Measurements from ENCODE around the gene TOP3B.

The TOP3B gene

DNA sequence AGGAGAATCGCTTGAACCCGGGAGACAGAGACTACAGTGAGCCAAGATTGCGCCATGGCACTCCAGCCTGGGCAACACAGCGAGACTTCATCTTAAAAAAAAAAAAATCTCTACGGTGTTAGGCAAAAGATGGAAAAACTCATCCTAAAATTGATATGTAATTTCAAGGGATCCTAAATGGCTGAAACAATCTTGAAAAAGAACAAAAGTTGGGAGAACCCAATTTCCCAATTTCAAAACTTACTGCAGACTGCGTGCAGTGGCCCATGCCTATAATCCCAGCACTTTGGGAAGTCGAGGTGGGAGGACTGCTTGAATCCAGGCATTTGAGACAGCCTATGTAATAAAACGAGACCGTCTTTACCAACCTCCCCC, 31.7 kb upstream of the TOP3B start:
- H3K27ac ChIP-seq: no peak overlapping the region
- no peak overlapping the region for H3K4me3 ChIP-seq

DNA sequence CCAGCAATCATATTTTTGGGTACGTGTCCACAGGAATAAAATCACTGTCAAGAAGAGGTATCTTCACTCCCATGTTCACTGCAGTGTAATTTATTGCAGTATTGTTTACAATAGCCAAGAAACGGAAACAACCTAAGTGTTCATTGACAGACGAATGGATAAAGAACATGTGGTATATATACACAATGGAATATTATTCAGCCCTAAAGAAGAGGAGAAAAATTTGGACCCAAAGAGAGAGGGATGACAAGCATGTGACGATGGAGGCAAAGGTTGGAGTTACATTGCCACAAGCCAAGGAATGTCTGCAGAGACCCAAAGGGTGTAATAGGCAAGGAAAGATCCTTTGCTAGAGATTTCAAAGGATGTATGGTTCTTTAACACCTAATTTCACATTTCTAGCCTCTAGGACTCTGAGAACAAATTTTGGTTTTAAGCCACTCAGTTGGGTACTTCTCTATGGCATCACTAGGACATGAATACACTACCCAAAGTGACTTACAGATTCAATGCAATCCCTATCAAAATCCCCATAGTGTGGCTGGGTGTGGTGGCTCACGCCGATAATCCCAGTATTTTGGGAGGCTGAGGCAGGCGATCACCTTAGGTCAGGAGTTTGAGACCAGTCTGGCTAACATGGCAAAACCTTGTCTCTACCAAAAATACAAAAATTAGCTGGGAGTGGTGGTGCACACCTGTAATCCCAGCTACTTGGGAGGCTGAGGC, 31.1 kb upstream of the TOP3B start:
- H3K4me3 ChIP-seq: no peak overlapping the region

DNA sequence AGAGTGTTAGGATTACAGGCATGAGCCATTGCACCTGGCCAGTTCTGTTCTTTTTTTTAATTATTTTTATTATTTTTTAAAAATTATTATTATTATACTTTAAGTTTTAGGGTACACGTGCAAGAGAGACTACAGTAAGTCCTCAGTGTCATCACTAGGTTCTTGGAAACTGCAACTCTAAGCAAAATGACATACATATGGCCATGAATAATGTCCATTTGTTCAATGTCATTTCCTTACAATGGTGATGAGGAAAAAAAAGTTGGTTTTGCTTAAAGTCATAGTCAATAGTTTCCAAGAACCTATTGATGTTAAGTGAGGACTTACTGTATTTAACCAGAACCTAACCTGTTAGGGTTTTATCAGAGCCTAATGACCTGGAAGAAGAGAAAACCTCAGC, 29.4 kb upstream of the TOP3B start:
- Histone ChIP-seq H3K27ac (no peak overlapping the region), H3K4me3 (no peak overlapping the region)

More for the DNA sequence above, 31.1 kb upstream of the TOP3B start:
- no peak overlapping the region for H3K27ac ChIP-seq

DNA sequence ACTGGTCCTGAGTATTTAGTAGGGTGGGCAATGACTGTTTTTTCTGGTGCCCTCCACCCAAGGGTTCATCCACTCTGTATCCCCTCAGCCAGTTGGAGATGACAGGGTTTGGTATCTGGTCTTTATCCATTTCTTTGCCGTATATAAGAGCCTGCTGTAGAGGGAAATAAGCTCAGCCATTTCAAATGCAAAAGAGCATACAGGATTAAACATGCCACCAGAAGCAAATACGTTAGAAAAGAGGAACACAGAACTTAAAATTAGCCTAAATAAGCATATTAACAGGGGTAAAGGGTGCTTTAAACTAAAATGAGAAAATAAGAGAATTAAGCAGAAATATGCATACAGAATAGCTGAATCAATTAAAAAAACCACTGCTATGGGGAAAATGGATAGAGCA, 27.8 kb upstream of the TOP3B start:
- Histone ChIP-seq H3K4me3 (no peak overlapping the region), H3K27ac (no peak overlapping the region)

DNA sequence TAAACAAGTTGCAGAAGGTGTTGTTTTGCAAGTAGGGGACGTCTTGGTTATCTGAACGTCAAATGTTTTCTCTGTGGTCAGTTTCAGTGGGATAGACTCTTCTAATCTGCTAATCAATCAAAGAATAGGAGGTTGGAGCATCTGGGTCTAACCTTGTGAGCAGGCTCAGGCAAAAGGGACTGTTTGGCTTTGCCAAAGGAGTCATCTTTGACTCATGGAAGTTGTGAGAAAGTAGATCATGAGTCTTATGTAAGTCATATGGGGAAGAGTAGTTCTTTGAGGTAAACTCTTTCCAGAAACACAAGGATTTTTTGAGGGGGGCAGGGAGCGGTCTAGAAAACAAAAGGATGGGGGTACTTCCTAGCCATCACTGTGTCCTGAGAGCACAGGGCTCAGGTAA, 27.1 kb upstream of the TOP3B start:
- H3K27ac ChIP-seq: no peak overlapping the region

DNA sequence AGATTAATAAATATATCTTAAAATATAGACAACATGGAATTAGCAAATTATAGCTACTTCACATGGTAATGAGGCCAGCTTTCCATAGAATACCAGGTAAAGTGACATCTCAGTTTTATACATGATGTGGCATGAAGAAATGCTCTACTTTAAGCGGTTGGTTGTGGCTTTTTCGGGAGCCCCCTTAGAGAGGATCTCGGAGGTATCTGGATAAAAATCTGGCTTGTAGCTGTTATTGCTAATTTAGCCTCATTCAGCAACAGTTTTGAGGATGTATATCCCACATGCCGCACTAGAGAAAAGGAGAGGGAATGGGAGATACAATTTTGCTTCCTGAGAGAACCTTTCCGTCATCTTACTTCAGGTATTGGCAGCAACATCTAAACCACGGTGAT, 24.0 kb upstream of the TOP3B start:
- no peak overlapping the region for H3K27ac ChIP-seq
- no peak overlapping the region for H3K4me3 ChIP-seq

More for the DNA sequence above, 27.1 kb upstream of the TOP3B start:
- H3K4me3 ChIP-seq: no peak overlapping the region

DNA sequence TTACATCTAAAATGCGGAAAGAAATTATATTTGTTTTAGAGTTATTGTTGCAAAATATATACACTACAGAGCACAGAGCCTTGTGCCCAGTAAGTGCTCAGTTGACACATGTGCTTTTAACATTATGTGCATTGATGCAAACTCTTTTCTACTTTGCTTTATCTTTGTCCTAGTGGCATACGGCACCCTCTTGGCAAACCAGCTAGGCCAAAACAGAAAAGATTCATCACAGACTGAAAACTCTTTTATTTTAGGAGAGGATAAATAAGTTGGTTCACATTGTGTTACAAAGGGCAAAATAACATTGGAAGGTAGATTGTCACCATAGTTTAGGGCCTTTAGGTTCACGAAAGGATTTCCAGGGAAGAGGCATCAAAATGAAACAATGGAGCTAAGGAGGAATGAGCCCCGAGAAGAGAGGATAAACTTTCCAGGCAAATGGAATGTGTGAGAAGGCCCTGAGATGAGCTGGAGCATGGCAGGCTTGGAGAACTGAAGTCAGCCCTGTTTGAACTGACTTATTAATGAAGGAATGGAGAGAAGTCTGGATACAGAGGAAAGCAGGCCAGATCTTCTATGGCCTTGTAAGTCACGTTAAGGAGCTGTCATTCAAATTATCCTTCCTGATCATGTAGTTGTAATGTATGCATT, 23.5 kb upstream of the TOP3B start:
- no peak overlapping the region for H3K27ac ChIP-seq
- no peak overlapping the region for H3K4me3 ChIP-seq

DNA sequence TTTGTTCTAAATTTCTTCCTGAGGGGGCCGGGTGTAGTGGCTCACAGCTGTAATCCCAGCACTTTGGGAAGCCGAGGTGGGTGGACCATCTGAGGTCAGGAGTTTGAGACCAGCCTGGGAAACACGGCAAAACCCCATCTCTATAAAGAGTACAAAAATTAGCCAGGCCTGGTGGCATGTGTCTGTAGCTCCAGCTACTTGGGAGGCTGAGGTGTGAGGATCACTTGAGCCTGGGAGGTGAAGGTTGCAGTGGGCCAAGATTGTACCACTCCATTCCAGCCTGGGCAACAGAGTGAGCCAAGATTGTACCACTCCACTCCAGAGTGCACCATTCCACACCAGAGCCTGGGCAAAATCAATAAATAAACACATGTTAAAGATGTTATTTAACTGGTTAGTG, 20.6 kb upstream of the TOP3B start:
- Histone ChIP-seq H3K4me3 (no peak overlapping the region), H3K27ac (no peak overlapping the region)

DNA sequence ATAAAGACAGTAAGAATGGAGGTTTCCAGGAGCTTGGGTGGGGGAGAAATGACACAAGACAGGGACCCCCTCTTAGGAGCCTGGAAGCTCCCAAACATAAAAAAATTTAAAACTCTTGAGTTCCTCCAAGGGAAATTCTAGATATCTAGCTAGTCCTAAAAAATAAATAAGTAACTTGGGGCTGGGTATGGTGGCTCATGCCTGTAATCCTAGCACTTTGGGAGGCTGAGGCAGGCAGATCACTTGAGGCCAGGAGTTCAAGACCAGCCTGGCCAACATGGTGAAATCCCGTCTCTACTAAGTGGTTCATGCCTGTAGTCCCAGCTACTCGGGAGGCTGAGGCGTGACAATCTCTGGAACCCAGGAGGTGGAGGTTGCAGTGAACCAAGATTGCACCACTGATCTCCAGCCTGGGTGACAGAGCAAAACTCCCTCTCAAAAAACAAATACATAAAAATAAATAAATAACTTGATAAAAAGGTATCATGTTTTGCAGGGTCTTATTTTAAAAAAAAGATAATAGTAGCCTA, 20.0 kb upstream of the TOP3B start:
- Histone ChIP-seq H3K4me3 (no peak overlapping the region), H3K27ac (no peak overlapping the region)

DNA sequence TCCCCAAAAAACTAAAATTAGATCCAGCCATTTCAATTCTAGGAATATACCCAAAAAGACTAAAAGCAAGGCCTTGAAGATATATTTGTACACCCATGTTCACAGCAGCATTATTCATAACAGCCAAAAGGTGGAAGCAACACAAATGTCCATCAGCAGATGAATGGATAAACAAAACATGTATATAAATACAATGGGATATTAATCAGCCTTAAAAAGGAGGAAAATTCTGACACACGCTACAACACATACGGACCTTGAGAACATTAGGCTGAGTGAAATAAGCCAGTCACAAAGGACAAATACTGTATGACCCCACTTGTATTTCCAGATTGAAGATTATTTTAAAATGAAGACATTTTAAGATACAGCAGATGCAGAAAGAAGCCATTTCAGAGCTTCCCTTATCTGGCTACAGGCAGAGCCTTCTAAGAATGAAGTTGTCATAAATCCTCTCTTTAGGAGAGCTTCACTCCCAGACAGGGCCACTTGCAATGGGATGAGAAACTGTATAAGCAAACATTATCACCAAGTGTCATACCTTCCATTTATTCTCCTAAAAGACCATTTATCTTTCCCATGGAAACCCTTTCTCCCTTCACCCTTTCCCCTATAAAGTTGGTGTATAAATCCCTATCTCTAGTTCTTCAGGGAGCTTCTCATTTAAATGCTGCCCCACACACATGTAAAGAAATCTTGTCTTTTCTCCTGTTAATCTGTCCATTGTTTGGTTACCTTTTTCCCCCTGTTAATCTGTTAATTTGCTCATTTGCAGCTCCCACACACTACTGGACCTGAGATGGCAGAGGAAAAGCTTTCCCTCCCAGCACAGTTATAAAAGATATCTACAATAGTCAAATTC, 19.3 kb upstream of the TOP3B start:
- Histone ChIP-seq H3K27ac (no peak overlapping the region), H3K4me3 (no peak overlapping the region)

DNA sequence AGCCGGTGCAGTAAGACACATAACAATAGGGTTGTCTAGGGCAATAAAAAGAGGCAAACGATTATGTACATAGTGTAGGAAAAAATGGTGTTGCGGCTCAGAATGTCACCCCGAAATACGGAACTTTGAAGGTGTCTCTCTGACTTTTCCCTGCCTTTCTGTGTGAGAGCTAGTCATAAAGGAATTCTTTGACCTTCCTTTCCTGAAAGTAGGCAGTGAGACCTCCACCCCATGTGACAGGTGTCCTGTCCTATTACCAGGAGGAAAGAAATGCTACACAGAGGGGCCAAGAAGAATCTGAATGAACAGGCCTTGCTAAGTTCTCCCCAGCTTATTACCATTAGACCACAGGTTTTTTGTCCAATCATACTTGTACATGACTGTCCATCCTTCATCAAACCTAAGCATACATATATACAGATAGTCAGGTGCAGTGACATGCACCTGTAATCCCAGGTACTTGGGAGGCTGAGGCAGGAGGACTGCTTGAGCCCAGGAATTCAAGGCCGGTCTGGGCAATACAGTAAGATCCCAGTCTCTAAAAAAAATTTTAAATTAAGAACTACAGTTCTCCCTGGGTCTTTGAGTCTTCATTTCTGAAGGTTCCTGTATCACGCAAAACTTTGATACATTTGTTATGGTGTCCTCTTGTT, 16.1 kb upstream of the TOP3B start:
- Histone ChIP-seq H3K27ac (no peak overlapping the region), H3K4me3 (no peak overlapping the region)

DNA sequence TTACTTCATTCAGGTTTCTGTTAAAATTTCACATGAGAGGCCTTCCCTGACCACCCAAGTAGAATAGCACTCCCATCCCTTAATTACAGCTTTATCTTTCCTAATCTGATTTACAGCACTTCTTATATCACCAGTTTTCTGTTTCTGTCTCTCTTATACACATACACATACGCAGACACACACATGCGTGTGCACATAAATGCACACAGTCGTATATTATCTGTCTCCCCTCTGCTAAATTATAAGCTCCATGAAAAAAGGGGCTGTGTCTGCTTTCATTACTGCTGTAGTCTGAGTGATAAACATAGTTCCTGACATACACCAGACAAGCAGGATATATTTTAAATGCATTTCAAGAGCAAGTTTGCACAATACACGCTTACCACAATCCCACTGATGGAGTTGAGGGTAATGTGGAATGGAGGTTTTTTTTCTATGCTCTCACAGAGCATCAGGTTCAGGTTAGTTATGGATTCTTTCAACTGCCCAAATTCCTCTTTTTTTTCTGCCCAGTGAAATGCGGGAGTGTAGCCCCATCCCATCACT, 13.7 kb upstream of the TOP3B start:
- H3K27ac ChIP-seq: no peak overlapping the region
- H3K4me3 ChIP-seq: no peak overlapping the region

DNA sequence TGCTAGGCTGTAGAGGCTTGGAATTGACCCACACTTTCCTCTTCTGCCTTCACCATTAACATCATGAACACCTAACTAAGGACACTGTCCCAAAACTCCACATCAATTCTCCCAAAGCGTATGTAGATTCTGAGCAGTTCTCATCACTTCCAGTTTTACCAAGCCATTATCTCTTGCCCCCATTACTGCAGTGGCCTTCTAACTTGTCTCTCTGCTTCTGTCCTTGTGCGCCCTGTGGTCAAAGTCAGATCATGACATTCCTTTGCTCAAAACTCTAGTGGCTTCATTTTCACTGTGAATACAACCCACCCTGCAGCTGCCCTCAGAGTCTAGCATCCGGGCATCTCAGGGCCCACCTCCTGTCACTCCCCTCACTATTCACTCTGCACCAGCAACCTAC, 13.1 kb upstream of the TOP3B start:
- Histone ChIP-seq H3K27ac (no peak overlapping the region), H3K4me3 (no peak overlapping the region)

DNA sequence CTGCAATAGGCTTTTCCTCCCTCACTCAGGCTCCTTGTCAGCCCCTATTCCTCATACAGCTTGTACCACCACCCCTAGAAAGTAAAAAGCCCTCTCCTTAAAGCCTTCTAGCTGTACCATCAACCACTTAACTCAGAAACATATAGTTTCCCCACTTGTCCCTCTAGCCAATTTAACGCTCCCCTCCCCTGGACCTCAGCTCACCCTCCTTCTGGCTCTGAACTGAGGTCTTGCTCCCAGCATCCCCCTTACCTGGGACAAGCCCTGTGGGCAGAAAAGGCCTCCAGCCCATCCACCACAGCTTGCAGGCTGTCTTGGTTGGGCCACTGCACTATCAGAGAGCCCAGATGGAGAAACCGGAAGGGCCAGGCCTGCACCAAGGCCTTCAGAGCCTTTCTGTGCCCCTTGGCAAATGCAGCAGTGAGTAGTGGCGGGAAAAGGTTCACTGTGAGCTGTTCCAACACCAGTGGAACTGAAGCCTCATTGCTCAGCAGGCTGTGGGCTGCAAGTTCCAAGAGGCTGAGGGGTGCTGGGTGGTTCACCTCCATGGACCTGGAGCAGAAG, 12.4 kb upstream of the TOP3B start:
- H3K4me3 ChIP-seq: no peak overlapping the region
- no peak overlapping the region for H3K27ac ChIP-seq

DNA sequence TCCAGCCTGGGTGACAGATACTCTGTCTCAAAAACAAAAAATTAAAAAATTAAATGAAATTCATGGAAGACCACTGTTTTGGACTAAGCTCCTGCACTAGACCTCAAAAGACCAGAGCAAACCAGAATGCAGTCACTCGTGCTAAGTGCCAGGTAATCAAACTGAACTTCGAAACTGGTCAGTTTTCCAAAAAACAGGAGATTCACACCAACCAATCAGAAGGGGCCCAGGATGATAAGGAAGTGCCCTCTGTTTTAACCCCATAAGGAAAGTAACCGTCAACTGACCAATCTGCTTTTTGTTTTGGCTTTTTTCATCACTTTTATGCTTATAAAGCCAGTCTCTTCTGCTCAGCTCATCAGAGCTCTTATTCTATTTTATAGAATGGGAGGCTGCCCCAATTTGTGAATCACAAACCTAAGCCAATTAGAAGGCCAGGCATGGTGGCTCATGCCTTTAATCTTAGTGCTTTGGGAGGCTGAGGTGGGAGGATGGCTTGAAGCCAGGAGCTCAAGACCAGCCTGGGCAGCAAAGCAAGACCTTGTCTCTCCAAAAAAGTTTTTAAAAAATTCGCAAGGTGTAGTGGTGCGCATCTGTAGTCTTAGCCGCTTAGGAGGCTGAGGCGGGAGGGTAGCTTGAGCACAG, 10.1 kb upstream of the TOP3B start:
- H3K4me3 ChIP-seq: no peak overlapping the region
- no peak overlapping the region for H3K27ac ChIP-seq

DNA sequence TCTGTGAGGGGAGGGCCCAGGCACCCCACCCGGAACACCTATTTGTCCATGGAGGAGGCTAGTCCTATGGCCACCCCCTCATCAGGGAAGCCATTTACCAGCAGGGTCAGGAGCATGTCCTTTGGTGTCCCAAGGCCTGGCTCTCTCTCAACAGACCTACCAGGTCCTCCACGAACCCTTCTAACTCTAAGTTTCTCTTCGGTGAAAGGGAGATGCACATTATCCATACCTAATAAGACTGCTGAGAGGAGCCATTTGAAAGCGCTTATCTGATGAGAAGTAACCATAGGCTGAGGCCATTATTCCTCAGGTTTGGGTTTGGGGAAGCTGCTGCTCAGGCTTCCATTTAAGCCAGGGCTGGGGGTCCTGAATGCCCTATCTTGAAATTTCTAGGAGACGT, 9.2 kb upstream of the TOP3B start:
- no peak overlapping the region for H3K4me3 ChIP-seq
- H3K27ac ChIP-seq: no peak overlapping the region

DNA sequence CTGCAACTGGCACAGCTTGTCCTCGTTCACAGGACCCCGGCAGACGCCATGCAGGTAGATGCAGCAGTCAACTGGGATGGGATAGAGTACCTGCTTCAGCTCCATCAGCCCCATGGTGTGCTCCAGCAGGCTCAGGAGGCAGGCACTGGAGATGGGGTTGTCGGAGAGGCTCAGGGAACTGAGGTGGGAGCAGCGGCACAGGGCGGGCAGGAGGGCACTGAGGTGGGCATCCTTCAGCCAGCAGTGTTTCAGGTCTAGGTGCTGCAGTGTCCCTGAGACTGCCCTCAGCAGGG, 8.7 kb upstream of the TOP3B start:
- Histone ChIP-seq H3K4me3 (no peak overlapping the region), H3K27ac (no peak overlapping the region)

DNA sequence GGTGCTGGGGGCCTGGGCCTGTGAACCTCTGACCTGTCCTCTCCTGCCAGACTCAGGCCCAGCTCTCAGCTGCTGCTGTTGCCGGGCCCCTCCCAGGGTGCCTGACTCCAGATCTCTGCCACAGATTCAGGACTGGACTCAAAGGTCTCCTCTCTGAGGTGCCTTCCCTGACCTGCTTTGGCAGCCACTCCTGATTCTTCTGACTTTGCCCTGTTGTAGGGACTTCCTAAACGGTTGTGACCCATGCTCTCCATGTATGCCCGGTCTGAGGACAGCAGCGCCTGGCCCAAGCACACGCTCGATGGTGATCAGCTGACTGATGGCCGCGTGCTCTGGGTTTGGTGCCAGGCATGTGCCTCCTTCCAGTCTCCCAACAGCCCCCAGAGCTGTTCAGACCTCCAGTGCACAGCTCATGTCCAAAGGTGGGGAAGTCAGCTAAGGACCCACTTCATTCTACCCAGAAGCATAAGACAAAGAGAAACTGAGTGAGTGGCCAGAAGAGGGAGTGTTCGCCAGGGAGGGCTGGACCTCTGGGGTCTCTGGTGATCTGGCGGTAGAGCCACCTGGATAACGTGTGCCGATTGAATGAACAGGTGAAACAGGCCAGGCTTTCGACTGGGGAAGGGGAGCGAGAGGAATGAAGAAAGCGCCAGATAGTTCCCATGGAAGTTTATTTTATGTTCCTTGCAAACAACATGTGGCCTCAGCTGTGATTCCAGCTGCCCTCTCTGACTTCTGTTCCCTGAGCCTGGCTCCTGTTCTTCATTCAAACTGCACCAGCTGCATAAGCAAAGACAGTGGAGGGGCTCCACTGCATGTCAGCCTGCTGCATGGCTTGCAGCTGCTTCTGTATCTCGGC, 8.1 kb upstream of the TOP3B start:
- Histone ChIP-seq H3K27ac (no peak overlapping the region), H3K4me3 (no peak overlapping the region)

All from skin epidermis (tissue), 12 donors.